Large intestine (tissue), 12 donors: ENCODE measurements around the gene RGR. TPM values are rescaled to one million over a fixed set of nuclear protein-coding genes. Genes with fewer than 3 reads are reported as not detected.
A peak's percentile ranks its signal among the peaks of the same experiment; 100 is the strongest.

Source experiments
- DNase-seq, 2 donors: peaks; one replicate each; pipeline versions ENCODE4 v3.0.0 to v3.0.0-alpha.2; 2013
- H3K27ac ChIP-seq: one replicate; pipeline ENCODE4 v1.5.1; 2013; ENCODE audit warnings: low read length
- H3K27me3 ChIP-seq: 2 replicates; pipeline ENCODE4 v1.6.1; 2013; ENCODE audit warnings: low read length; ENCODE audit not compliant: control insufficient read depth, insufficient read depth
- H3K36me3 ChIP-seq: 2 replicates; pipeline ENCODE4 v1.6.1; 2013; ENCODE audit warnings: low read length; ENCODE audit not compliant: control insufficient read depth, insufficient read depth
- H3K4me1 ChIP-seq: one replicate; pipeline ENCODE4 v1.6.1; 2013; ENCODE audit warnings: low read length; ENCODE audit not compliant: control insufficient read depth, insufficient read depth
- H3K4me3 ChIP-seq: one replicate; pipeline ENCODE4 v1.5.1; 2013; ENCODE audit warnings: low read length
- H3K9me3 ChIP-seq: one replicate; pipeline ENCODE4 v1.6.1; 2013; ENCODE audit warnings: mild to moderate bottlenecking, low read depth, low read length, moderate library complexity; ENCODE audit not compliant: control insufficient read depth
- WGBS: methylation state at CpG from one replicate; pipeline ENCODE4 v1.1.5; 2013; ENCODE audit warnings: low lambda C conversion rate; ENCODE audit not compliant: insufficient coverage; 5-methylcytosine and 5-hydroxymethylcytosine counted together
- long read RNA-seq, 11 donors: transcript quantifications; one replicate each; lab custom pipeline, GENCODE V29; 2026
- polyA plus RNA-seq: library from polyadenylated mRNA; unstranded; fragments of 120-200 nt; gene quantifications from one replicate; pipeline ENCODE4 v1.2.1, GENCODE V29; 2013

Gene RGR
- 0.27 TPM for polyA plus RNA-seq
- long read RNA-seq, donor 1, result 0 reads
- long read RNA-seq, donor 2, result 0 reads
- long read RNA-seq, donor 3, result 0 reads
- long read RNA-seq, donor 4, result 0 reads
- long read RNA-seq, donor 5, result 0 reads
- long read RNA-seq, donor 6, result 0 reads
- long read RNA-seq, donor 7, result 0 reads
- long read RNA-seq, donor 8, result 0 reads
- long read RNA-seq, donor 9, result 0 reads
- long read RNA-seq, donor 10, result 0 reads
- long read RNA-seq, donor 11, result 0 reads

- Histone ChIP-seq H3K9me3 (no peaks in the 10 kb centered on the region), H3K4me3 (no peak within 1 kb of the TSS), H3K36me3 (no peaks in the 10 kb centered on the region), H3K4me1 (no peaks in the 10 kb centered on the region), H3K27me3 (peaks cover 8% of the 10 kb centered on the region), H3K27ac (no peak within 1 kb of the TSS)
- no CpG with 5 or more reads among the region's 9 CpGs for WGBS
- DNase-seq, result no peak
These were observed at the start of gene RGR for GRCh38 chr10:84244651-84245270. Gene RGR, plus strand, starts transcription at chr10:84245053. Its CDS starts 38 bp downstream, at chr10:84245091.

GRCh38 chr10:84196083-84196482, 48.8 kb upstream of the RGR start:
- Histone ChIP-seq H3K27me3 (peaks cover 43% of the 10 kb centered on the region), H3K4me1 (peaks cover 38% of the 10 kb centered on the region), H3K9me3 (peaks cover 4% of the 10 kb centered on the region), H3K27ac (no peak overlapping the region), H3K36me3 (no peaks in the 10 kb centered on the region), H3K4me3 (no peak overlapping the region)
- 0% methylated on average over 1 of the region's 4 CpGs for WGBS
- peak in 1 of 2 donors; percentile 41 for DNase-seq

GRCh38 chr10:84196941-84197340, 47.9 kb upstream of the RGR start:
- Histone ChIP-seq H3K4me1 (peaks cover 47% of the 10 kb centered on the region), H3K27ac (no peak overlapping the region), H3K4me3 (no peak overlapping the region), H3K9me3 (peaks cover 4% of the 10 kb centered on the region), H3K36me3 (no peaks in the 10 kb centered on the region), H3K27me3 (peaks cover 43% of the 10 kb centered on the region)
- DNase-seq, result no peak
- WGBS, result no CpG with 5 or more reads among the region's 5 CpGs

- H3K36me3 ChIP-seq, result no peaks in the 10 kb centered on the region
- WGBS, result no CpG with 5 or more reads among the region's 5 CpGs
- peaks cover 43% of the 10 kb centered on the region for H3K27me3 ChIP-seq
- H3K4me1 ChIP-seq, result peaks cover 53% of the 10 kb centered on the region
- H3K9me3 ChIP-seq, result peaks cover 4% of the 10 kb centered on the region
- no peak overlapping the region for H3K4me3 ChIP-seq
- no peak overlapping the region for H3K27ac ChIP-seq
- no peak for DNase-seq
These were observed 47.2 kb upstream of the RGR start for GRCh38 chr10:84197643-84198042.

- Histone ChIP-seq H3K27me3 (peaks cover 37% of the 10 kb centered on the region), H3K27ac (peak overlapping the region; percentile 18), H3K4me3 (no peak overlapping the region), H3K9me3 (peaks cover 4% of the 10 kb centered on the region), H3K4me1 (peaks cover 53% of the 10 kb centered on the region), H3K36me3 (no peaks in the 10 kb centered on the region)
- peak in 1 of 2 donors; percentile 22 for DNase-seq
- WGBS, result no CpG with 5 or more reads among the region's 7 CpGs
These were observed 46.5 kb upstream of the RGR start for GRCh38 chr10:84198206-84198915.

GRCh38 chr10:84200537-84201243, 44.2 kb upstream of the RGR start:
- Histone ChIP-seq H3K9me3 (no peaks in the 10 kb centered on the region), H3K27me3 (peaks cover 15% of the 10 kb centered on the region), H3K4me1 (peaks cover 43% of the 10 kb centered on the region), H3K27ac (peak overlapping the region; percentile 56), H3K4me3 (no peak overlapping the region), H3K36me3 (no peaks in the 10 kb centered on the region)
- WGBS, result no CpG with 5 or more reads among the region's 11 CpGs
- DNase-seq, result peak; percentile 73 to 87

GRCh38 chr10:84201244-84201606, 43.6 kb upstream of the RGR start:
- peaks cover 44% of the 10 kb centered on the region for H3K4me1 ChIP-seq
- H3K9me3 ChIP-seq, result no peaks in the 10 kb centered on the region
- no peak overlapping the region for H3K4me3 ChIP-seq
- H3K36me3 ChIP-seq, result no peaks in the 10 kb centered on the region
- peaks cover 9% of the 10 kb centered on the region for H3K27me3 ChIP-seq
- no CpG with 5 or more reads among the region's 6 CpGs for WGBS
- DNase-seq, result no peak
- H3K27ac ChIP-seq, result peak overlapping the region; percentile 53

- Histone ChIP-seq H3K9me3 (no peaks in the 10 kb centered on the region), H3K27me3 (peaks cover 5% of the 10 kb centered on the region), H3K36me3 (no peaks in the 10 kb centered on the region), H3K4me1 (peaks cover 44% of the 10 kb centered on the region), H3K27ac (peak overlapping the region; percentile 53), H3K4me3 (no peak overlapping the region)
- DNase-seq, result no peak
- no CpG with 5 or more reads among the region's 11 CpGs for WGBS
These were observed 43.2 kb upstream of the RGR start for GRCh38 chr10:84201682-84202081.

- Histone ChIP-seq H3K27me3 (no peaks in the 10 kb centered on the region), H3K36me3 (no peaks in the 10 kb centered on the region), H3K27ac (no peak overlapping the region), H3K4me1 (peaks cover 43% of the 10 kb centered on the region), H3K9me3 (no peaks in the 10 kb centered on the region), H3K4me3 (no peak overlapping the region)
- WGBS, result no CpG with 5 or more reads among the region's 5 CpGs
- no peak for DNase-seq
These were observed 42.5 kb upstream of the RGR start for GRCh38 chr10:84202349-84202748.

GRCh38 chr10:84204122-84204521, 40.7 kb upstream of the RGR start:
- WGBS, result no CpG with 5 or more reads among the region's 4 CpGs
- Histone ChIP-seq H3K27me3 (no peaks in the 10 kb centered on the region), H3K4me1 (peaks cover 30% of the 10 kb centered on the region), H3K36me3 (no peaks in the 10 kb centered on the region), H3K4me3 (no peak overlapping the region), H3K27ac (no peak overlapping the region), H3K9me3 (no peaks in the 10 kb centered on the region)
- no peak for DNase-seq
